ENCODE results near the gene ST7.
A peak's percentile ranks its signal among the peaks of the same experiment; 100 is the strongest.

The ST7 gene

DNA sequence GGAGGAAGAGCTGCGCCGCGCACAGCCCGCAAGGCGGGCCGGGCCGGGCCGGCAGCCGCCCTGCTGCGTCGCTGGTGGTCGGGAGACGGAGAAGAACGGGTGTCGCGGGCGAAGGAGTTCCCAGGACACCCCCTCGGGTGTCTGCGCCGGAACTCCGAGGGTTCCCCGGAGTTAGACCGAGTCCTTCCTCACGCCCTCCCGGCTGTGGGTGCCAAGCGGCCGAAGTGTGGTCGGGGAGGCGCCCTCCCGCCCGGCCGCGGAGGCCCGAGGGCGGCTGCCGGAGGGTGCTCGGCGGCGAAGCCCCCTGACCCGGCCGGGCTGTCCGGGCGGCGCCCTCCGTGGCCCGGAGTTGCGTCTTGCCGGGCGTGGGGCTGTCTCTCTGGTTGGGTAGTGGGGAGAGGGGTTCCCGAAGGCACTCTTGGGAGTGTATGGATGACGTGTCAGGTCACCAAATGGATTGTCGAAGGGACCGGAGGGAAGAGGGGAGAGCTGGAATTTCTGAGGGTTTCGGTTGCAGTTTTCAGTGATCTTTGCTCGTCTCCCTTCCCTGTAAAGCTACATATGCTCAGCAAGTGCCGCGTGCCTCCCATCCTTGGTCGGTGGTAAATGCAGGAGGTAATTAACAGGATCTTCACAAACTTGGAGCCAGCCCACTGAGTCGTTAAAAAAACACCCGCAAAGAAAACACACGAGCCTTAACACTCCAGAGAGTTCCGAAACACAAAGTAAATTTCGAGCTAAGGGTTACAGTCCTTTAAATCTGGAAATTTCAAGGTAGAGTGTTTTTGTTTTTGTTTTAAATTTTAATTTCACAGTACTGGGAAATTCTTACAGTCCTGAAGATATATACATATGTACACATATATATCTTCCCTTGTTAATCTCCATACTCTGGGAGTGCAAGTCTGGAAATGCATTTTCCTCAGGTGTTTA, 871 bp downstream of the ST7 start:
- TF ChIP-seq, protein P1, sequence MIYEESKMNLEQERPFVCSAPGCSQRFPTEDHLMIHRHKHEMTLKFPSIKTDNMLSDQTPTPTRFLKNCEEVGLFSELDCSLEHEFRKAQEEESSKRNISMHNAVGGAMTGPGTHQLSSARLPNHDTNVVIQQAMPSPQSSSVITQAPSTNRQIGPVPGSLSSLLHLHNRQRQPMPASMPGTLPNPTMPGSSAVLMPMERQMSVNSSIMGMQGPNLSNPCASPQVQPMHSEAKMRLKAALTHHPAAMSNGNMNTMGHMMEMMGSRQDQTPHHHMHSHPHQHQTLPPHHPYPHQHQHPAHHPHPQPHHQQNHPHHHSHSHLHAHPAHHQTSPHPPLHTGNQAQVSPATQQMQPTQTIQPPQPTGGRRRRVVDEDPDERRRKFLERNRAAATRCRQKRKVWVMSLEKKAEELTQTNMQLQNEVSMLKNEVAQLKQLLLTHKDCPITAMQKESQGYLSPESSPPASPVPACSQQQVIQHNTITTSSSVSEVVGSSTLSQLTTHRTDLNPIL (CRISPR knock-in tag; IDR thresholded peaks at IDR 0.05; ENCODE audit: low read depth), result no peak
- TF ChIP-seq ZC3H10 (CRISPR knock-in tag; IDR thresholded peaks at IDR 0.05) (no peak), GLIS3 (CRISPR knock-in tag; IDR thresholded peaks at IDR 0.05) (no peak), ZNF565 (CRISPR knock-in tag; conservative IDR thresholded peaks at IDR 0.05; ENCODE audit: low read depth) (no peak), BACH2 (CRISPR knock-in tag; IDR thresholded peaks at IDR 0.05; ENCODE audit: borderline replicate concordance) (no peak), ESRRG (CRISPR knock-in tag; IDR thresholded peaks at IDR 0.05) (no peak), ZNF70 (CRISPR knock-in tag; IDR thresholded peaks at IDR 0.05) (no peak), ZFP30 (CRISPR knock-in tag; IDR thresholded peaks at IDR 0.05) (no peak), SNAI2 (CRISPR knock-in tag; IDR thresholded peaks at IDR 0.05) (no peak), ZFP3 (CRISPR knock-in tag; IDR thresholded peaks at IDR 0.05) (no peak), CSDC2 (CRISPR knock-in tag; IDR thresholded peaks at IDR 0.05) (no peak), ZNF8 (CRISPR knock-in tag; IDR thresholded peaks at IDR 0.05) (no peak), OSR1 (CRISPR knock-in tag; IDR thresholded peaks at IDR 0.05) (no peak), ARNTL (CRISPR knock-in tag; IDR thresholded peaks at IDR 0.05; ENCODE audit: borderline replicate concordance, low read depth) (no peak), RARB (CRISPR knock-in tag; IDR thresholded peaks at IDR 0.05) (no peak)
- TF ChIP-seq, protein P2, sequence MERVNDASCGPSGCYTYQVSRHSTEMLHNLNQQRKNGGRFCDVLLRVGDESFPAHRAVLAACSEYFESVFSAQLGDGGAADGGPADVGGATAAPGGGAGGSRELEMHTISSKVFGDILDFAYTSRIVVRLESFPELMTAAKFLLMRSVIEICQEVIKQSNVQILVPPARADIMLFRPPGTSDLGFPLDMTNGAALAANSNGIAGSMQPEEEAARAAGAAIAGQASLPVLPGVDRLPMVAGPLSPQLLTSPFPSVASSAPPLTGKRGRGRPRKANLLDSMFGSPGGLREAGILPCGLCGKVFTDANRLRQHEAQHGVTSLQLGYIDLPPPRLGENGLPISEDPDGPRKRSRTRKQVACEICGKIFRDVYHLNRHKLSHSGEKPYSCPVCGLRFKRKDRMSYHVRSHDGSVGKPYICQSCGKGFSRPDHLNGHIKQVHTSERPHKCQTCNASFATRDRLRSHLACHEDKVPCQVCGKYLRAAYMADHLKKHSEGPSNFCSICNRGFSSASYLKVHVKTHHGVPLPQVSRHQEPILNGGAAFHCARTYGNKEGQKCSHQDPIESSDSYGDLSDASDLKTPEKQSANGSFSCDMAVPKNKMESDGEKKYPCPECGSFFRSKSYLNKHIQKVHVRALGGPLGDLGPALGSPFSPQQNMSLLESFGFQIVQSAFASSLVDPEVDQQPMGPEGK (CRISPR knock-in tag; IDR thresholded peaks at IDR 0.05; ENCODE audit: borderline replicate concordance), result no peak
- TF ChIP-seq, protein P3, sequence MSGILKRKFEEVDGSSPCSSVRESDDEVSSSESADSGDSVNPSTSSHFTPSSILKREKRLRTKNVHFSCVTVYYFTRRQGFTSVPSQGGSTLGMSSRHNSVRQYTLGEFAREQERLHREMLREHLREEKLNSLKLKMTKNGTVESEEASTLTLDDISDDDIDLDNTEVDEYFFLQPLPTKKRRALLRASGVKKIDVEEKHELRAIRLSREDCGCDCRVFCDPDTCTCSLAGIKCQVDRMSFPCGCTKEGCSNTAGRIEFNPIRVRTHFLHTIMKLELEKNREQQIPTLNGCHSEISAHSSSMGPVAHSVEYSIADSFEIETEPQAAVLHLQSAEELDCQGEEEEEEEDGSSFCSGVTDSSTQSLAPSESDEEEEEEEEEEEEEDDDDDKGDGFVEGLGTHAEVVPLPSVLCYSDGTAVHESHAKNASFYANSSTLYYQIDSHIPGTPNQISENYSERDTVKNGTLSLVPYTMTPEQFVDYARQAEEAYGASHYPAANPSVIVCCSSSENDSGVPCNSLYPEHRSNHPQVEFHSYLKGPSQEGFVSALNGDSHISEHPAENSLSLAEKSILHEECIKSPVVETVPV (CRISPR knock-in tag; IDR thresholded peaks at IDR 0.05), result no peak

DNA sequence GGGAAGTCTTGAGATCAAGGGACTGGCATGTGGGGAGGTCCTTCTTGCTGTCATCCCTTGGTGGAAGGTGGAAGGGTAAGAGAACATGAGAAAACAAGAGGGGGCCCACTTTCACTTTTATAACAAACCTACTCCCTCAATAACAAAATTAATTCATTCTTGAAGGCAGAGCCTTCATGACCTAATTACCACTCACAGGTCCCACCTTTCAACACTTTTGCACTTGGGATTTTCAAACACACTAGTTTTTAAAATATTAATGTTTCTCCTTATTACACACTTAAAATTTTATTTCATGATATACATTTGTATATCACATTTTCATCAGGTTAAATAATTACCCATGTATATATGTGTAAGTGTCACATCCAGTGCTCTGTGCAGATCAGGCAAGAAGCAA, 2.0 kb downstream of the ST7 start:
- TF ChIP-seq PPARA (CRISPR knock-in tag; IDR thresholded peaks at IDR 0.05; ENCODE audit: borderline replicate concordance) (no peak), ZFP3 (CRISPR knock-in tag; IDR thresholded peaks at IDR 0.05) (no peak), ISL1 (CRISPR knock-in tag; IDR thresholded peaks at IDR 0.05) (no peak), ZNF70 (CRISPR knock-in tag; IDR thresholded peaks at IDR 0.05) (no peak), ARNTL (CRISPR knock-in tag; IDR thresholded peaks at IDR 0.05; ENCODE audit: borderline replicate concordance, low read depth) (no peak), ESRRG (CRISPR knock-in tag; IDR thresholded peaks at IDR 0.05) (no peak), SNAI2 (CRISPR knock-in tag; IDR thresholded peaks at IDR 0.05) (no peak), ZNF8 (CRISPR knock-in tag; IDR thresholded peaks at IDR 0.05) (no peak), TOX (CRISPR knock-in tag; IDR thresholded peaks at IDR 0.05; ENCODE audit: borderline replicate concordance) (no peak), TCF4 (CRISPR knock-in tag; IDR thresholded peaks at IDR 0.05; ENCODE audit: borderline replicate concordance) (no peak), GLIS3 (CRISPR knock-in tag; IDR thresholded peaks at IDR 0.05) (no peak), OSR1 (CRISPR knock-in tag; IDR thresholded peaks at IDR 0.05) (no peak), CSDC2 (CRISPR knock-in tag; IDR thresholded peaks at IDR 0.05) (no peak), BACH2 (CRISPR knock-in tag; IDR thresholded peaks at IDR 0.05; ENCODE audit: borderline replicate concordance) (no peak), RARB (CRISPR knock-in tag; IDR thresholded peaks at IDR 0.05) (no peak), ZFP30 (CRISPR knock-in tag; IDR thresholded peaks at IDR 0.05) (no peak)
- TF ChIP-seq, protein P4, sequence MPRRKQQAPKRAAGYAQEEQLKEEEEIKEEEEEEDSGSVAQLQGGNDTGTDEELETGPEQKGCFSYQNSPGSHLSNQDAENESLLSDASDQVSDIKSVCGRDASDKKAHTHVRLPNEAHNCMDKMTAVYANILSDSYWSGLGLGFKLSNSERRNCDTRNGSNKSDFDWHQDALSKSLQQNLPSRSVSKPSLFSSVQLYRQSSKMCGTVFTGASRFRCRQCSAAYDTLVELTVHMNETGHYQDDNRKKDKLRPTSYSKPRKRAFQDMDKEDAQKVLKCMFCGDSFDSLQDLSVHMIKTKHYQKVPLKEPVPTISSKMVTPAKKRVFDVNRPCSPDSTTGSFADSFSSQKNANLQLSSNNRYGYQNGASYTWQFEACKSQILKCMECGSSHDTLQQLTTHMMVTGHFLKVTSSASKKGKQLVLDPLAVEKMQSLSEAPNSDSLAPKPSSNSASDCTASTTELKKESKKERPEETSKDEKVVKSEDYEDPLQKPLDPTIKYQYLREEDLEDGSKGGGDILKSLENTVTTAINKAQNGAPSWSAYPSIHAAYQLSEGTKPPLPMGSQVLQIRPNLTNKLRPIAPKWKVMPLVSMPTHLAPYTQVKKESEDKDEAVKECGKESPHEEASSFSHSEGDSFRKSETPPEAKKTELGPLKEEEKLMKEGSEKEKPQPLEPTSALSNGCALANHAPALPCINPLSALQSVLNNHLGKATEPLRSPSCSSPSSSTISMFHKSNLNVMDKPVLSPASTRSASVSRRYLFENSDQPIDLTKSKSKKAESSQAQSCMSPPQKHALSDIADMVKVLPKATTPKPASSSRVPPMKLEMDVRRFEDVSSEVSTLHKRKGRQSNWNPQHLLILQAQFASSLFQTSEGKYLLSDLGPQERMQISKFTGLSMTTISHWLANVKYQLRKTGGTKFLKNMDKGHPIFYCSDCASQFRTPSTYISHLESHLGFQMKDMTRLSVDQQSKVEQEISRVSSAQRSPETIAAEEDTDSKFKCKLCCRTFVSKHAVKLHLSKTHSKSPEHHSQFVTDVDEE (CRISPR knock-in tag; IDR thresholded peaks at IDR 0.05), result no peak
- TF ChIP-seq, protein P3 (CRISPR knock-in tag; IDR thresholded peaks at IDR 0.05), result no peak
- TF ChIP-seq, protein P1 (CRISPR knock-in tag; IDR thresholded peaks at IDR 0.05; ENCODE audit: low read depth), result no peak
- TF ChIP-seq, protein P2 (CRISPR knock-in tag; IDR thresholded peaks at IDR 0.05; ENCODE audit: borderline replicate concordance), result no peak
- ATAC-seq, result no peak

More for the DNA sequence above, 871 bp downstream of the ST7 start:
- peak; percentile 89 for ATAC-seq

All from SK-N-SH treated with all-trans-retinoic acid at 6 μM for 48 hours (cell line).